Endometrial microvascular endothelial cells (primary cell): ENCODE results near the gene SPSB1. TPM values are rescaled to one million over a fixed set of nuclear protein-coding genes. Genes with fewer than 3 reads are reported as not detected.
"Not testable (repeated sequence)": the region's sequence is repeated elsewhere in the genome, so short reads cannot be mapped to it uniquely, and the experiment has no call there.

Experiments used
- in situ Hi-C: cut with HindIII; loops from 2 replicates; pipeline ENCODE4 v1.10.0; 2017; ENCODE audit warnings: low sequenced_read_pairs, low pct_unique_long_range_greater_than_20kb; ENCODE audit errors: inconsistent ontology term
- total RNA-seq: library from RNA; depleted of rRNA; stranded (reverse); fragments of >200 nt; gene quantifications from one replicate; pipeline ENCODE4 v1.2.3, GENCODE V29; 2015; ENCODE audit errors: inconsistent ontology term

SPSB1 gene
- total RNA-seq, 1 donor from 2014 or later = 16.1 TPM

DNA sequence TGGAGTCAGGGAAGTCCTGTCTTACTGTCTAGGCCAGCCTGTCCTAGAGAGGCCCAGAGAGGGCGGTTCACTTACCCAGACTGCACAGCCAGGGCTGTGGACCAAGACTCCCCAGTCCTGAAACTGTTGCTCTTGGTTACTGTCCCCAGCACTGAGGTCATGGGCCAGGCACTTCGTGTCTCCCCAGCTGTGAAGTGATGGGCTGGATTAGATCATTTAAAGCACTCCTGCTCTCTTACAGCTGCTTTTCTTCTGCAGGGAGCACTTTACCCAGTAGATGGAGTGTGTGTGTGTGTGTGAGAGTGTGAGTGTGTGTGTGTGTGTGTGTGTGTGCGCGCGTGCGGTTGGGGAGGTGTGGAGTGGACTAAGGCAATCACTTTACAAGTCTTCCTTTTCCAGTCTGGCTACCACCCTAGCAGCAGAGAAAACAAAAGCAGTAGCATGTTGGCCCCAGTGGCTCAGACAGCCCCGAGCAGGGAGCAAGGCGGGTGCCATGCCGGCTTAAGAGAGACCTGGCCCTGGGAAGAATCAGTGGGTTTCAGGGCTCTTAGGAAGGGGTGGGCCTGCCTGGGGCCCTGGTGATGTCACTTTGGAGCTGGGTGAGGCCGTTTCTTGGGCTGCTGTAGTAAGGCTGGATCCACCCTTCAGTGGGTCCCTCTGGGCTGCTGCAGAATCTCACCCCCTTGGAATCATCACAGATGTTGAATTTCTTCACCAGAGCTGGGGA lies 2.4 kb downstream of the SPSB1 start:
- in situ Hi-C loops = no loop called here

DNA sequence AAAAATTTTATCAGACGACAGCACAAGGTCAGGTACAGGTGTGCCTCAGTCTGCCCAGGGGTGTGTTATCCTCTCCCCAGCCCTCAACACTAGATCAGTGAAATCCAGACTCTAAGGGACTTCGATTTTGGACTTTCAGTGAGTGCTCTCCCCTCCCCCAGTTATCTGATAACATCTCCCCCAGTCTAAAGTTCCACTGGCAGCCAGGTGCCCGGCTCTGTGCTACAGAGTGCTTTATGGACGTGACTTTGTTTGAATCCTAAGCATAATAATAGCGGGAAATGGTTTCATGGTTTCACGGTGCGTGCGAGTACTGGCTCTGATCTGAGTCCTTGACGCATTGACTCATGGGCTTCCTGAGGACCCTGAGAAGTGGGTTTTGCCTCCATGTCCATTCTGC lies 3.2 kb downstream of the SPSB1 start:
- in situ Hi-C loops = no loop called here

- in situ Hi-C loops = no loop called here
These were observed 4.2 kb downstream of the SPSB1 start for GRCh38 chr1:9296850-9297249.

DNA sequence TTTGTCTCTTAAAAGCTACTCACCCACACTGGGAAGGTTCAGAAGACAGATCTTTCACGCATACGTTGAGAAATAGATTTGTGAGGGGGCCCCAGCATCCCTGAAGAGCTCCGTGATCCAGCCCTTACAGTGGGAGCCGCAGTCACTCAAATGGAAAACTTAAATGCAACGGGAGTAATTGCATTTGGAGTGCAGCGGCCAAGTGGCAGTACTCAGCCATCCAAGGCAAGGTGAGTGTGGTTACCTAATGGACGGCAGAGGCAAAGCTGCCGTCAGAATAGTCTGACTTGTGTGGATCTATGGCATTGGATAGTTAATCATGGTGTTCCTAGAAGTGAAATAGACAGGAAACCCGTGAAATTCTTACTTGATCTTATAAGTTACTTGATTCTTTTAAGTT lies 5.1 kb downstream of the SPSB1 start:
- in situ Hi-C loops = no loop called here

DNA sequence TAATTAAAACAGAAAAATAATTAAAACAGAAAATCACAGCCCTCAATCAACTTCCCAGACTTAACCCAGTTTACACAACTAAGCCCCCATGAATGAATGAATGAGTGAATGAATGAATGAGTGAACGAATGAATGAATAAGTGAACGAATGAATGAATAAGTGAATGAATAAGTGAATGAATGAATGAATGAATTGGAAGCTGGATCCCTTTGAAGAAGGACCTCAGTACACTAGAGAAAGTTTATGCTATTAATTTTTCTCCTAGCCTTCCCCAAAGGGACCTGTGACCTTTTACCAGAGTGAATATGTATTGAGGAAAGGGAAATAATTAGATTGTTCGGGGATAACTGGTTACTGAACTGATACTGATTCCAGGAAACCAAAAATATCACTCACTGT lies 5.6 kb downstream of the SPSB1 start:
- in situ Hi-C loops = no loop called here

GRCh38 chr1:9299571-9300541 lies 7.2 kb downstream of the SPSB1 start:
- in situ Hi-C loops = not testable (repeated sequence)

DNA sequence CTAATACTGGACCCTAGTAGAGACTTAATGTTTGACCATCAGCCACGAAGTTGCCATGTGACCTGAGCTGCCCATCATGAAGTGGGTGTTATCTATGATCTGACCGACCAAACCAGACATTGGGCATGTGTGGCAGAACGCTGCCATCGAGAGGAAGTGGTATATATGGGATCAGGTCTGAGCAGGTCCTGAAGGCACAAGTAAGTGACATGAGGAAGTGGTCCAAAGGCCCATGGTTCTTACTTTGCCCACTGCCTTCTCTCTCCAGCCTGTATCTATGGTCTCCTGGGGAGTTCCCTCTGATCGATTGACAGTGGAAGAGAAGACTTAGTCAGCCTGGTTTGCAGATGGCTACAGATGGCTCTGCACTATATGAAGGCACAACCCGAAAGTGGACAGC lies 7.9 kb downstream of the SPSB1 start:
- in situ Hi-C loops = no loop called here

- in situ Hi-C loops = no loop called here
These were observed 10.2 kb downstream of the SPSB1 start for GRCh38 chr1:9302745-9303524.

- in situ Hi-C loops = no loop called here
These were observed 11.2 kb downstream of the SPSB1 start for GRCh38 chr1:9303916-9304315.

GRCh38 chr1:9305216-9305615 lies 12.5 kb downstream of the SPSB1 start:
- in situ Hi-C loops = no loop called here

DNA sequence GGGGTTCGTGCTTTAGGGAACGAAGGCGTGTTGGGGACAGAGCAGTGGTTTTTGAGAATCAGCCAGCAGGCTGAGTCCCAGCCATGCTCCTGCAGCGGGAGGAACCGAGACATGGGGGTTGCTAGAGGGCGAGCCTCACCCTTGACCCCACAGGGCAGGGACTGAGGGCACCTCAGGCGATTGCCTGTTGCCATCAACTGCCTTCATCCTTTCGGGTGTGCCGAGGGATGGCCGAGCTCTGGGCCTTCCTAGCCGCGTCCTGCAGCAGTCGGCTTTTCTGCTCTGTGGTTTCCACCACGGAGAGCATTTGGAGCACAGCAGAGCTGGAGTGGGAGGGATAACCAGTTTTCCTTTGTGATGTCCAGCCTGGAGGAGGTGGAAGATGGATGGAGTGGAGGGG lies 13.3 kb downstream of the SPSB1 start:
- in situ Hi-C loops = no loop called here

- in situ Hi-C loops = no loop called here
These were observed 14.6 kb downstream of the SPSB1 start for GRCh38 chr1:9307303-9307702.

DNA sequence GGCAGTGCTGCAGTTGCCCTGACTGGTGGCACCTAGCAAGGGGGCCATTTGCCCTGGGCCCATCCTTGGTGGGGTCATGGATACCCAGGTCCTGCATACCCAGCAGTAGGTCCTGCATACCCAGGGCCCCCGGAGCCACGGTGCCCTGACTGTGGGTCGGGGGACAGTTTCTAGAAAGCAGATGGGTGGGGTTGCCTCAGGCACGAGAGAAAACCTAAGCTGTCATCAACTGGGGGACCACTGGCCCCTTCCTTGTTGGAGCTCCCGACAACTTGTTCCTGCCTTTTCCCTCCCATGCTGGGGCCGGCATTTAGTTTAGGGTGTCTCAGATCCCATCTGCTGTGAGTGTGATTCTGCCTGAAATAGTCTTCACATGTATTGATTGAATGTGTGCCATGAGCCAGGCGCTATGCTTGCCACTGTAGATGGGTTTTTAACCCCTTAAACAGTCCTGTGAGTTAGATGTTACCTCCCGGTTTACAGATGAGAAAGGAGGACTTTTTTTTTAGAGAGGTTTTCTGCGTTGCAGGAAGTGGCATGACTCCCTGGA lies 15.6 kb downstream of the SPSB1 start:
- in situ Hi-C loops = no loop called here

DNA sequence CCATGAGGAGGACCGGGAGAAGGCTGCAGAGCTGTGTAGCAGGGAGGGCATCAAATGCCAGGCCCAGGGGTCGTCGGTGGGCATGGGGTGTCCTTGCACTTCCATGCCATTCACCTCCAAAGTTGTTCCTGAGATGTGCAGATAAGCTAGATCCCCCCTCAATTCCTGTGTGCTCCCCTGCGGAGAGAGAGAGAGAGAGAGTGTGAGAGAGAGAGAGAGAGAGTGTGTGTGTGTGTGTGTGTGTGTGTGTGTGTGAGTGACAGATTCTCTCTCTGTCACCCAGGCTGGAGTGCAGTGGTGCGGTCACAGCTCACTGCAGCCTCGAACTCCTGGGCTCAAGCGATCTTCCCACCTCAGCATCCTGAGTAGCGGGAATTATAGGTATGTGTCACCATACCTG lies 16.4 kb downstream of the SPSB1 start:
- in situ Hi-C loops = no loop called here

DNA sequence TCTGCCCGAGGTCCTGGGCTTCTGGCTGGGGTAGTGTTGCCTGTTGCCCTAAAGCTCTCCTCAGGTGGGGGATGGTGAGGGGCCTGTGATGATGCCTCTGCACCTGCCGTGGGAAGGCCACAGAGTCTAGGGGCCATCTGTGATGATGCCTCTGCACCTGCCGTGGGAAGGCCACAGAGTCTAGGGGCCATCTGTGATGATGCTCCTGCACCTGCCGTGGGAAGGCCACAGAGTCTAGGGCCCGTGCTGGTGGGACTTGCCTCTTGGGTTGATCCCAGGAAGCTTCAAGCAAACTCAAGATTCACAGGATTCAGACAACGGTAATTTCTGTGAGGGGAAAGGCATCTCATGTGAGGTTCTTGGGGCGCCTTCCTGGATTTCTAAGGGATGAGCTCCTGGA lies 17.3 kb downstream of the SPSB1 start:
- in situ Hi-C loops = no loop called here

DNA sequence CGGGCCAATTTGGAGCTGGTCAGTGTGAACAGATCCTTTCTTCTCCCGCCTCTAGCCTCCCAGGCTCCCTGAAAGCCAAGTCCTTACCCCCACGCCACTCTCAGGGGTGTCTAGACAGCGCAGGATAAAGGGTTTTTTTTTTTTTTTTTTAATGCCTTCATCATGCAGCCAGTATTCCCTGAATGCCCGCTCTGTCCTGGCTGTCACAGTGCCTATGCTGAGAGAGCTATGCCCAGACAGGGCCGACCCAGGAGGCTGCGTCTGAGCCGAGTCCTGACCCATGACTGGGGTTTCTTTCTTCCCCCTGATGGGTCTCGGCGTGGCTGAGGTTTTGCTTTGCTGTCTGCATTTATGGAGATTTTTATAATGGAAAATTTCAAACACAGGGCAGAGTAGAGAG lies 18.3 kb downstream of the SPSB1 start:
- in situ Hi-C loops = no loop called here

- in situ Hi-C loops = no loop called here
These were observed 18.8 kb downstream of the SPSB1 start for GRCh38 chr1:9311479-9311878.

GRCh38 chr1:9312168-9312720 lies 19.6 kb downstream of the SPSB1 start:
- in situ Hi-C loops = no loop called here

DNA sequence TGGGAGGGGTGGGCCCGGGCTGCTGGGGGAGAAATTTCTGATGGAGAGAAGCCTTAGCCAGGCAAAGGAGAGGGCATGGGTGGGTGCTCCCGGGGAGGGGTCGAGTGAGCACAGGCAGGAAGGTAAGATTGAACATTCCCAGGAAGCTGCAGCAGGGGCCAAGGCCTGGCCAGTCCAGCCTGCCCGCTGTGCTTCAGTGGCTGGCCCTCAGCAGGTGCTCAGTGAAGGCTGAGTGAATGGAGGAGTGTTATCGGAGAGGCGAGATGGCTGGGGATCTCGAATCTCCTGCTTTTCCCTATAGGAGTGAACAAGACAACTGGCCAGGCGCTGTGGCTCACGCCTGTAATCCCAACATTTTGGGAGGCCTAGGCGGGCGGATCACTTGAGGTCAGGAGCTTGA lies 20.9 kb downstream of the SPSB1 start:
- in situ Hi-C loops = no loop called here
